IMR-90 (cell line): ENCODE data around the gene MPC2. TPM values are rescaled to one million over a fixed set of nuclear protein-coding genes. Genes with fewer than 3 reads are reported as not detected.

Experiments used
- ATAC-seq: fragments of 200-7000 bp; cut with Tn5 transposase; 2 replicates; pipeline ENCODE4 v1.9.1; 2020; ENCODE audit warnings: low read depth, mild to moderate bottlenecking, moderate library complexity
- BruUV-seq: library from RNA; stranded (reverse); fragments of 400-500 nt; replicated peaks from 2 replicates; lab custom pipeline; 2021; lab: Mats Ljungman, UMichigan
- CTCF ChIA-PET: fragments of 300-600 bp; formaldehyde crosslinking; extraction: SDS; loops from one replicate; lab custom pipeline; 2021; ENCODE audit warnings: antibody characterized with exemption; lab: Yijun Ruan, JAX
- POLR2A ChIA-PET: fragments of 300-600 bp; sonication (Branson Sonifier 250); formaldehyde crosslinking; loops from one replicate; lab custom pipeline; 2022; ENCODE audit warnings: antibody characterized with exemption; ENCODE audit not compliant: unreplicated experiment; lab: Charles Lee
- DNase-seq: peaks from one replicate; pipeline ENCODE4 v3.0.0; 2013
- H2AFZ ChIP-seq: replicated peaks from 2 replicates; pipeline ENCODE3; 2013; ENCODE audit warnings: low read length, mild to moderate bottlenecking; ENCODE audit not compliant: poor library complexity
- H2AK5ac ChIP-seq: 2 replicates; pipeline ENCODE4 v1.6.1; 2013; ENCODE audit warnings: low read depth, low read length, inconsistent platforms
- H2AK9ac ChIP-seq: replicated peaks from 2 replicates; pipeline ENCODE3; 2013; ENCODE audit warnings: mild to moderate bottlenecking, low read depth, low read length, moderate library complexity; ENCODE audit not compliant: poor library complexity
- H2BK120ac ChIP-seq: 2 replicates; pipeline ENCODE4 v1.6.1; 2013; ENCODE audit warnings: low read depth, low read length, inconsistent platforms
- H2BK15ac ChIP-seq: 3 replicates; pipeline ENCODE4 v1.6.1; 2013; ENCODE audit warnings: low read depth, low read length, inconsistent platforms
- H2BK20ac ChIP-seq: 2 replicates; pipeline ENCODE4 v1.6.1; 2013; ENCODE audit warnings: low read depth, mild to moderate bottlenecking, inconsistent platforms, low read length, moderate library complexity
- H2BK5ac ChIP-seq: 2 replicates; pipeline ENCODE4 v1.6.1; 2013; ENCODE audit warnings: mild to moderate bottlenecking, low read depth, low read length, inconsistent platforms; ENCODE audit not compliant: poor library complexity, severe bottlenecking
- H3K14ac ChIP-seq: replicated peaks from 2 replicates; pipeline ENCODE4 v1.6.1; 2013; ENCODE audit warnings: low read depth, low read length, inconsistent platforms
- H3K18ac ChIP-seq: 2 replicates; pipeline ENCODE4 v1.6.1; 2013; ENCODE audit warnings: low read depth, low read length, control low read depth
- H3K23ac ChIP-seq: 2 replicates; pipeline ENCODE4 v1.6.1; 2013; ENCODE audit warnings: low read depth, low read length, inconsistent platforms
- H3K27ac ChIP-seq: 2 replicates; pipeline ENCODE4 v1.5.1; 2013; ENCODE audit warnings: mild to moderate bottlenecking, control low read depth, low read length; ENCODE audit not compliant: insufficient read depth
- H3K27me3 ChIP-seq: 2 replicates; pipeline ENCODE4 v1.6.1; 2013; ENCODE audit warnings: low read length; ENCODE audit not compliant: control insufficient read depth, insufficient read depth
- H3K36me3 ChIP-seq: 2 replicates; pipeline ENCODE4 v1.6.1; 2013; ENCODE audit warnings: low read length, mixed read lengths; ENCODE audit not compliant: control insufficient read depth, insufficient read depth
- H3K4ac ChIP-seq: 2 replicates; pipeline ENCODE4 v1.6.1; 2013; ENCODE audit warnings: low read depth, low read length, inconsistent platforms
- H3K4me1 ChIP-seq: 2 replicates; pipeline ENCODE4 v1.6.1; 2013; ENCODE audit warnings: low read length, mixed read lengths; ENCODE audit not compliant: control insufficient read depth, insufficient read depth
- H3K4me2 ChIP-seq: 2 replicates; pipeline ENCODE4 v1.6.1; 2013; ENCODE audit warnings: low read depth, mild to moderate bottlenecking, control low read depth, low read length, moderate library complexity
- H3K4me3 ChIP-seq: 2 replicates; pipeline ENCODE4 v1.5.1; 2013; ENCODE audit warnings: low read depth, mild to moderate bottlenecking, control low read depth, low read length, moderate library complexity; ENCODE audit not compliant: insufficient read depth
- H3K56ac ChIP-seq: 2 replicates; pipeline ENCODE4 v1.6.1; 2013; ENCODE audit warnings: low read length, inconsistent platforms; ENCODE audit not compliant: insufficient read depth; ENCODE audit errors: extremely low read depth
- H3K79me1 ChIP-seq, 2 experiments: 2 replicates each; pipeline ENCODE4 v1.6.1; 2013; ENCODE audit warnings: low read length in 2 of 2, inconsistent platforms in 1 of 2, low read depth in 1 of 2
- H3K9ac ChIP-seq: 2 replicates; pipeline ENCODE4 v1.6.1; 2013; ENCODE audit warnings: low read depth, low read length, control low read depth
- H3K9me1 ChIP-seq: 2 replicates; pipeline ENCODE4 v1.6.1; 2013; ENCODE audit warnings: low read length, inconsistent platforms; ENCODE audit not compliant: insufficient read depth
- H3K9me3 ChIP-seq: 2 replicates; pipeline ENCODE4 v1.6.1; 2013; ENCODE audit warnings: low read length; ENCODE audit not compliant: control insufficient read depth, insufficient read depth
- H4K20me1 ChIP-seq: 2 replicates; pipeline ENCODE4 v1.6.1; 2013; ENCODE audit warnings: low read length, inconsistent platforms; ENCODE audit not compliant: insufficient read depth
- H4K5ac ChIP-seq: 2 replicates; pipeline ENCODE4 v1.6.1; 2013; ENCODE audit warnings: mild to moderate bottlenecking, low read depth, low read length, control low read depth
- H4K8ac ChIP-seq, 2 experiments: 2 replicates each; pipeline ENCODE4 v1.6.1; 2013; ENCODE audit warnings: low read depth in 2 of 2, low read length in 2 of 2, control low read depth in 1 of 2, inconsistent platforms in 1 of 2
- H4K91ac ChIP-seq: 2 replicates; pipeline ENCODE4 v1.6.1; 2013; ENCODE audit warnings: low read depth, low read length, inconsistent platforms; ENCODE audit not compliant: insufficient read depth
- CEBPB ChIP-seq: IDR thresholded peaks from 2 replicates; pipeline ENCODE4 v1.6.1; 2012; ENCODE audit warnings: low read depth, low read length, improper control_type of control experiment
- CHD1 ChIP-seq: IDR thresholded peaks from 2 replicates; pipeline ENCODE4 v1.6.1; 2012; ENCODE audit warnings: low read depth, low read length, improper control_type of control experiment
- CTCF ChIP-seq: conservative IDR thresholded peaks from 2 replicates; pipeline ENCODE4 v1.5.1; 2012; ENCODE audit warnings: mild to moderate bottlenecking, low read depth, low read length, improper control_type of control experiment
- FOS ChIP-seq: fragments of 150-350 bp; IDR thresholded peaks from 2 replicates; pipeline ENCODE4 v1.6.1; 2016; ENCODE audit warnings: low read depth, low read length
- MAFK ChIP-seq: IDR thresholded peaks from 2 replicates; pipeline ENCODE4 v1.6.1; 2012; ENCODE audit warnings: low read depth, low read length, improper control_type of control experiment
- MAZ ChIP-seq: IDR thresholded peaks from 2 replicates; pipeline ENCODE4 v1.6.1; 2012; ENCODE audit warnings: low read depth, mild to moderate bottlenecking, low read length, improper control_type of control experiment, moderate library complexity, borderline replicate concordance
- MXI1 ChIP-seq: IDR thresholded peaks from 2 replicates; pipeline ENCODE4 v1.6.1; 2012; ENCODE audit warnings: low read depth, mild to moderate bottlenecking, low read length, moderate library complexity, borderline replicate concordance
- NFE2L2 ChIP-seq: fragments of 150-350 bp; IDR thresholded peaks from 2 replicates; pipeline ENCODE4 v1.6.1; 2016; ENCODE audit warnings: low read depth, mild to moderate bottlenecking, low read length
- POLR2A ChIP-seq: IDR thresholded peaks from 2 replicates; pipeline ENCODE4 v1.6.1; 2012; ENCODE audit warnings: mild to moderate bottlenecking, low read depth, low read length
- RAD21 ChIP-seq: IDR thresholded peaks from 2 replicates; pipeline ENCODE4 v1.6.1; 2012; ENCODE audit warnings: low read length, improper control_type of control experiment
- RFX5 ChIP-seq: IDR thresholded peaks from 2 replicates; pipeline ENCODE4 v1.8.0; 2012; ENCODE audit warnings: low read depth, mild to moderate bottlenecking, low read length, moderate library complexity
- SMC3 ChIP-seq: fragments of 150-350 bp; IDR thresholded peaks from 2 replicates; pipeline ENCODE4 v1.6.1; 2016; ENCODE audit warnings: low read depth, mild to moderate bottlenecking, antibody characterized with exemption, low read length, moderate library complexity
- USF2 ChIP-seq: fragments of 150-350 bp; IDR thresholded peaks from 2 replicates; pipeline ENCODE4 v1.6.1; 2017; ENCODE audit warnings: mild to moderate bottlenecking, antibody characterized with exemption, low read length, low read depth
- WGBS, 2 experiments: methylation state at CpG; one replicate each; pipeline versions ENCODE4 v1.1.5 to v1.1.7; 2013; ENCODE audit warnings: missing lambda C conversion rate in 2 of 2; ENCODE audit not compliant: insufficient read length in 1 of 2; ENCODE audit errors: extremely low coverage in 2 of 2; 5-methylcytosine and 5-hydroxymethylcytosine counted together
- dilution Hi-C: fragments of 300-500 bp; cut with HindIII; formaldehyde crosslinking; loops from one replicate; pipeline ENCODE4 v1.14.3; 2018; ENCODE audit warnings: low sequenced_read_pairs; ENCODE audit not compliant: unreplicated experiment
- in situ Hi-C: fragments of 300-500 bp; cut with MboI; formaldehyde crosslinking; loops from 3 replicates; pipeline ENCODE4 v1.14.3; 2019; ENCODE audit warnings: low sequenced_read_pairs, inconsistent platforms, mixed read lengths
- intact Hi-C: fragments of 100-400 bp; cut with micrococcal nuclease; formaldehyde crosslinking; loops from 2 replicates; pipeline ENCODE4 v1.10.0; 2022
- polyA plus RNA-seq, 3 experiments: library from polyadenylated mRNA; depleted of rRNA; stranded (reverse); fragments of >200 nt; gene quantifications; 2 replicates each; pipeline ENCODE4 v1.2.3, GENCODE V29; 2012; ENCODE audit warnings: low replicate concordance in 1 of 3
- total RNA-seq: library from RNA; depleted of rRNA; stranded (reverse); fragments of >200 nt; gene quantifications from 2 replicates; pipeline ENCODE4 v1.2.3, GENCODE V29; 2012
- TF ChIP-seq, protein P1 (sequence below): fragments of 150-350 bp; IDR thresholded peaks from 2 replicates; pipeline ENCODE4 v1.6.1; 2016; ENCODE audit warnings: low read depth, mild to moderate bottlenecking, low read length, moderate library complexity, borderline replicate concordance

The MPC2 gene
- total and polyA plus RNA-seq, 2 of the 4 experiments (the other 2 are of a cell fraction): 35.0 to 42.9 TPM

DNA sequence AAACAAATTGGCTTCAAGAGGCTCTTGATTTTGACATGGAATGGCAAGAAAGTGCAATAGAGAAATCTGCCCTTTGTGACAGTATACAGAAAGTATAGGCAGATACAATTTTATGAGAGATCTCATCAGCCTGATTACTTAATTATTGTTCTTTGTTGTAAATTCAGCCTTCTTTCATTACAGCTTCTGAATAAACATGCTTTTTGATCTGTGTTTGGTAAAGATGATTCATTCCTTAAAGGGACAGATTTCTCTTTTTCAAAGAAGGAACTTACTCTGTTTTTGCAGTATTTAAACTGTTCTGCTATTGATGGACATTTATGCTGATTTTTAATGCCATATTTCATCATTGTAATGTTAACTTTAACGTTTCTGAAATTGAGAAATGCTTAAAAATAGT, 13.7 kb upstream of the MPC2 start:
- H4K5ac ChIP-seq: no peak overlapping the region
- H3K23ac ChIP-seq: no peak overlapping the region
- H3K4ac ChIP-seq: no peak overlapping the region
- no peak overlapping the region for H2AK9ac ChIP-seq
- no peak overlapping the region for H3K56ac ChIP-seq
- H3K4me3 ChIP-seq: no peak overlapping the region
- no TSS peak for BruUV-seq
- no peak overlapping the region for H2BK120ac ChIP-seq
- peaks cover 6% of the 10 kb centered on the region for H3K4me1 ChIP-seq
- no peaks in the 10 kb centered on the region for H3K9me1 ChIP-seq
- ATAC-seq (no peak), DNase-seq (no peak)
- no CpG with 5 or more reads among the region's 1 CpG for WGBS, 2 experiments
- no peak overlapping the region for H3K18ac ChIP-seq
- peaks cover 18 to 42% of the 10 kb centered on the region in 2 experiments for H3K79me1 ChIP-seq
- ChIA-PET POLR2A (no interaction called here), CTCF (no interaction called here)
- no peak overlapping the region for H3K4me2 ChIP-seq
- TF ChIP-seq NFE2L2: no peak
- TF ChIP-seq, protein P1, sequence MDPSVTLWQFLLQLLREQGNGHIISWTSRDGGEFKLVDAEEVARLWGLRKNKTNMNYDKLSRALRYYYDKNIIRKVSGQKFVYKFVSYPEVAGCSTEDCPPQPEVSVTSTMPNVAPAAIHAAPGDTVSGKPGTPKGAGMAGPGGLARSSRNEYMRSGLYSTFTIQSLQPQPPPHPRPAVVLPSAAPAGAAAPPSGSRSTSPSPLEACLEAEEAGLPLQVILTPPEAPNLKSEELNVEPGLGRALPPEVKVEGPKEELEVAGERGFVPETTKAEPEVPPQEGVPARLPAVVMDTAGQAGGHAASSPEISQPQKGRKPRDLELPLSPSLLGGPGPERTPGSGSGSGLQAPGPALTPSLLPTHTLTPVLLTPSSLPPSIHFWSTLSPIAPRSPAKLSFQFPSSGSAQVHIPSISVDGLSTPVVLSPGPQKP: no peak
- no peak for TF ChIP-seq SMC3
- TF ChIP-seq MAZ: no peak
- no peak for TF ChIP-seq RAD21
- no peak for TF ChIP-seq POLR2A
- TF ChIP-seq CTCF: no peak
- TF ChIP-seq CHD1: no peak
- TF ChIP-seq USF2: no peak
- no peak for TF ChIP-seq RFX5
- no peak for TF ChIP-seq MXI1
- no peak for TF ChIP-seq CEBPB
- no peak for TF ChIP-seq MAFK
- TF ChIP-seq FOS: no peak
- H3K27me3 ChIP-seq: no peaks in the 10 kb centered on the region
- no peak overlapping the region for H3K14ac ChIP-seq
- no peak overlapping the region for H3K27ac ChIP-seq
- dilution Hi-C loops: no loop called here
- peaks cover 14% of the 10 kb centered on the region for H3K36me3 ChIP-seq
- no peak overlapping the region for H3K9ac ChIP-seq
- H2BK15ac ChIP-seq: no peak overlapping the region
- H3K9me3 ChIP-seq: no peaks in the 10 kb centered on the region
- H2AFZ ChIP-seq: no peak overlapping the region
- H2BK5ac ChIP-seq: no peak overlapping the region
- H4K91ac ChIP-seq: no peak overlapping the region
- peaks cover 47% of the 10 kb centered on the region for H4K20me1 ChIP-seq
- H4K8ac ChIP-seq: no peak overlapping the region
- intact Hi-C loops: loop anchor here (2.0 kb wide), 1 partner anchor 14 kb away; no protein-coding TSS in a partner anchor
- no peak overlapping the region for H2BK20ac ChIP-seq
- no peak overlapping the region for H2AK5ac ChIP-seq
- in situ Hi-C loops: no loop called here
